Trophoblast cell (in vitro differentiated cells and primary cell): ENCODE measurements around the gene TBC1D22A.

Experiments used
- DNase-seq, 2 donors: peaks; one replicate each; pipeline ENCODE4 v3.0.0-alpha.2; 2016
- H2AFZ ChIP-seq: 2 replicates; pipeline ENCODE4 v1.6.1; 2013; ENCODE audit warnings: low read length, moderate library complexity, mild to moderate bottlenecking; ENCODE audit not compliant: insufficient read depth, poor library complexity
- H2AK5ac ChIP-seq: 2 replicates; pipeline ENCODE4 v1.6.1; 2013; ENCODE audit warnings: mild to moderate bottlenecking, low read length
- H2BK120ac ChIP-seq: 2 replicates; pipeline ENCODE4 v1.6.1; 2013; ENCODE audit warnings: low read length, mild to moderate bottlenecking, moderate library complexity; ENCODE audit not compliant: insufficient read depth, poor library complexity
- H2BK12ac ChIP-seq: 2 replicates; pipeline ENCODE4 v1.6.1; 2013; ENCODE audit warnings: mild to moderate bottlenecking, low read length, moderate library complexity
- H2BK5ac ChIP-seq: 2 replicates; pipeline ENCODE4 v1.6.1; 2013; ENCODE audit warnings: low read length, low read depth, moderate library complexity, mild to moderate bottlenecking; ENCODE audit not compliant: poor library complexity
- H3K14ac ChIP-seq: 2 replicates; pipeline ENCODE4 v1.6.1; 2013; ENCODE audit warnings: mild to moderate bottlenecking, low read length
- H3K18ac ChIP-seq: 2 replicates; pipeline ENCODE4 v1.6.1; 2013; ENCODE audit warnings: mild to moderate bottlenecking, low read length
- H3K23ac ChIP-seq: 2 replicates; pipeline ENCODE4 v1.6.1; 2013; ENCODE audit warnings: low read length
- H3K27ac ChIP-seq: 2 replicates; pipeline ENCODE4 v1.5.1; 2013; ENCODE audit warnings: low read depth, mild to moderate bottlenecking, inconsistent platforms, low read length, moderate library complexity
- H3K27me3 ChIP-seq: 2 replicates; pipeline ENCODE4 v1.6.1; 2013; ENCODE audit warnings: inconsistent platforms, mild to moderate bottlenecking, low read length, moderate library complexity; ENCODE audit not compliant: insufficient read depth
- H3K36me3 ChIP-seq, 2 experiments: 1 replicate in 1 of 2; 2 replicates in 1 of 2; pipeline ENCODE4 v1.6.1; 2013; ENCODE audit warnings: low read length in 2 of 2, mild to moderate bottlenecking in 2 of 2, moderate library complexity in 1 of 2; ENCODE audit not compliant: insufficient read depth in 2 of 2, control insufficient read depth in 1 of 2
- H3K4ac ChIP-seq: 2 replicates; pipeline ENCODE4 v1.6.1; 2013; ENCODE audit warnings: low read depth, mild to moderate bottlenecking, low read length, moderate library complexity
- H3K4me1 ChIP-seq, 2 experiments: 1 replicate in 1 of 2; 2 replicates in 1 of 2; pipeline ENCODE4 v1.6.1; 2013; ENCODE audit warnings: low read length in 2 of 2, mild to moderate bottlenecking in 2 of 2, moderate library complexity in 1 of 2; ENCODE audit not compliant: insufficient read depth in 2 of 2, control insufficient read depth in 1 of 2
- H3K4me2 ChIP-seq: 2 replicates; pipeline ENCODE4 v1.6.1; 2013; ENCODE audit warnings: inconsistent platforms, mild to moderate bottlenecking, low read length, moderate library complexity
- H3K4me3 ChIP-seq: 2 replicates; pipeline ENCODE4 v1.5.1; 2013; ENCODE audit warnings: mild to moderate bottlenecking, low read depth, low read length, inconsistent platforms
- H3K79me1 ChIP-seq: one replicate; pipeline ENCODE4 v1.6.1; 2013; ENCODE audit warnings: low read length
- H3K79me2 ChIP-seq: 2 replicates; pipeline ENCODE4 v1.6.1; 2013; ENCODE audit warnings: low read length, mild to moderate bottlenecking; ENCODE audit not compliant: control insufficient read depth, insufficient read depth, poor library complexity
- H3K9ac ChIP-seq: 2 replicates; pipeline ENCODE4 v1.6.1; 2013; ENCODE audit warnings: mild to moderate bottlenecking, low read length
- H3K9me3 ChIP-seq: 2 replicates; pipeline ENCODE4 v1.6.1; 2013; ENCODE audit warnings: low read depth, mild to moderate bottlenecking, control low read depth, inconsistent platforms, low read length; ENCODE audit not compliant: insufficient read depth
- H4K12ac ChIP-seq: 2 replicates; pipeline ENCODE4 v1.6.1; 2013; ENCODE audit warnings: low read depth, mild to moderate bottlenecking, low read length, moderate library complexity
- H4K8ac ChIP-seq: 2 replicates; pipeline ENCODE4 v1.6.1; 2013; ENCODE audit warnings: low read depth, mild to moderate bottlenecking, low read length, moderate library complexity
- H4K91ac ChIP-seq: one replicate; pipeline ENCODE4 v1.6.1; 2013; ENCODE audit warnings: low read depth, mild to moderate bottlenecking, low read length, moderate library complexity
- WGBS: extraction: QIAGEN DNeasy Blood & Tissue Kit; methylation state at CpG from one replicate; pipeline ENCODE4 v1.1.7; 2013; ENCODE audit warnings: missing lambda C conversion rate; ENCODE audit not compliant: insufficient read length, insufficient coverage; ENCODE audit errors: extremely low coverage; 5-methylcytosine and 5-hydroxymethylcytosine counted together

The TBC1D22A gene

GRCh38 chr22:47102648-47103047 lies 340.2 kb downstream of the TBC1D22A start:
- peaks cover 4% of the 10 kb centered on the region for H3K79me2 ChIP-seq
- peak overlapping the region; percentile 5 for H3K18ac ChIP-seq
- peaks cover 23 to 33% of the 10 kb centered on the region in 2 experiments for H3K4me1 ChIP-seq
- no peak overlapping the region for H3K23ac ChIP-seq
- no peak overlapping the region for H4K12ac ChIP-seq
- no CpG with 5 or more reads among the region's 2 CpGs for WGBS
- no peak overlapping the region for H3K4ac ChIP-seq
- H3K27ac ChIP-seq: peak overlapping the region; percentile 88
- H3K14ac ChIP-seq: peak overlapping the region; percentile 16
- no peak overlapping the region for H3K9ac ChIP-seq
- peak overlapping the region; percentile 12 for H4K8ac ChIP-seq
- peak overlapping the region; percentile 21 for H2BK12ac ChIP-seq
- no peaks in the 10 kb centered on the region for H3K9me3 ChIP-seq
- peak overlapping the region; percentile 22 for H3K4me2 ChIP-seq
- H3K27me3 ChIP-seq: no peaks in the 10 kb centered on the region
- no peak overlapping the region for H2AFZ ChIP-seq
- peak overlapping the region; percentile 33 for H2BK120ac ChIP-seq
- peaks cover 17% of the 10 kb centered on the region for H3K79me1 ChIP-seq
- peak overlapping the region; percentile 54 for H4K91ac ChIP-seq
- no peak overlapping the region for H2AK5ac ChIP-seq
- H2BK5ac ChIP-seq: peak overlapping the region; percentile 47
- H3K4me3 ChIP-seq: no peak overlapping the region
- H3K36me3 ChIP-seq: no peaks in the 10 kb centered on the region
- DNase-seq: peak; percentile 79 to 89

- no peak overlapping the region for H4K12ac ChIP-seq
- H3K4me1 ChIP-seq: peaks cover 20 to 21% of the 10 kb centered on the region in 2 experiments
- no peaks in the 10 kb centered on the region for H3K36me3 ChIP-seq
- no peak overlapping the region for H3K4me3 ChIP-seq
- no peaks in the 10 kb centered on the region for H3K27me3 ChIP-seq
- H3K9ac ChIP-seq: no peak overlapping the region
- H4K8ac ChIP-seq: no peak overlapping the region
- H3K14ac ChIP-seq: no peak overlapping the region
- H3K18ac ChIP-seq: no peak overlapping the region
- H3K9me3 ChIP-seq: no peaks in the 10 kb centered on the region
- peaks cover 4% of the 10 kb centered on the region for H3K79me2 ChIP-seq
- no peak overlapping the region for H3K23ac ChIP-seq
- H3K27ac ChIP-seq: no peak overlapping the region
- H3K79me1 ChIP-seq: peaks cover 17% of the 10 kb centered on the region
- no peak overlapping the region for H2BK12ac ChIP-seq
- no peak overlapping the region for H3K4me2 ChIP-seq
- WGBS: no CpG with 5 or more reads among the region's 4 CpGs
- no peak for DNase-seq
- H2AFZ ChIP-seq: no peak overlapping the region
- H2AK5ac ChIP-seq: no peak overlapping the region
- H2BK120ac ChIP-seq: no peak overlapping the region
- H2BK5ac ChIP-seq: no peak overlapping the region
- no peak overlapping the region for H3K4ac ChIP-seq
- no peak overlapping the region for H4K91ac ChIP-seq
Measured at GRCh38 chr22:47105085-47105484, 342.6 kb downstream of the TBC1D22A start.

- Histone ChIP-seq H3K9ac (no peak overlapping the region), H3K4me2 (no peak overlapping the region), H3K27me3 (no peaks in the 10 kb centered on the region), H3K4me3 (no peak overlapping the region), H3K9me3 (no peaks in the 10 kb centered on the region), H3K4ac (no peak overlapping the region), H2BK12ac (no peak overlapping the region), H4K91ac (no peak overlapping the region), H3K14ac (no peak overlapping the region), H3K79me1 (peaks cover 10% of the 10 kb centered on the region), H4K12ac (no peak overlapping the region), H3K23ac (no peak overlapping the region), H4K8ac (no peak overlapping the region), H2AFZ (no peak overlapping the region), H3K79me2 (peaks cover 2% of the 10 kb centered on the region), H3K4me1 (peaks cover 12 to 14% of the 10 kb centered on the region in 2 experiments), H3K36me3 (no peaks in the 10 kb centered on the region), H2BK120ac (no peak overlapping the region), H3K18ac (no peak overlapping the region), H2AK5ac (no peak overlapping the region), H2BK5ac (no peak overlapping the region), H3K27ac (no peak overlapping the region)
- no peak for DNase-seq
- no CpG with 5 or more reads among the region's 5 CpGs for WGBS
Measured at GRCh38 chr22:47106806-47107205, 344.4 kb downstream of the TBC1D22A start.

GRCh38 chr22:47107431-47107830 lies 345.0 kb downstream of the TBC1D22A start:
- no peak overlapping the region for H3K4ac ChIP-seq
- no peak overlapping the region for H2BK12ac ChIP-seq
- H3K27ac ChIP-seq: no peak overlapping the region
- no peak overlapping the region for H2BK5ac ChIP-seq
- no peaks in the 10 kb centered on the region for H3K79me2 ChIP-seq
- no peaks in the 10 kb centered on the region for H3K36me3 ChIP-seq
- H4K8ac ChIP-seq: no peak overlapping the region
- H4K12ac ChIP-seq: no peak overlapping the region
- peaks cover 7 to 9% of the 10 kb centered on the region in 2 experiments for H3K4me1 ChIP-seq
- no peak overlapping the region for H2AK5ac ChIP-seq
- H3K4me3 ChIP-seq: no peak overlapping the region
- H3K9ac ChIP-seq: no peak overlapping the region
- no peak overlapping the region for H3K18ac ChIP-seq
- H4K91ac ChIP-seq: no peak overlapping the region
- peaks cover 5% of the 10 kb centered on the region for H3K79me1 ChIP-seq
- DNase-seq: peak; percentile 25 to 92
- H2BK120ac ChIP-seq: no peak overlapping the region
- H3K23ac ChIP-seq: no peak overlapping the region
- no peak overlapping the region for H3K14ac ChIP-seq
- H3K4me2 ChIP-seq: no peak overlapping the region
- H2AFZ ChIP-seq: no peak overlapping the region
- no peaks in the 10 kb centered on the region for H3K9me3 ChIP-seq
- no CpG with 5 or more reads among the region's 2 CpGs for WGBS
- no peaks in the 10 kb centered on the region for H3K27me3 ChIP-seq
